Loucy (cell line): Measurements from ENCODE around the gene MAGEF1.

Experiments used
- EZH2phosphoT487 ChIP-seq: fragments of 200-600 bp; IDR thresholded peaks from 2 replicates; pipeline ENCODE4 v1.6.1; 2018; ENCODE audit warnings: antibody characterized with exemption, mild to moderate bottlenecking, moderate library complexity, borderline replicate concordance
- TF ChIP-seq, protein P1 (sequence below): fragments of 200-600 bp; sonication (generic); conservative IDR thresholded peaks from 2 replicates; pipeline ENCODE4 v1.5.1; 2014; ENCODE audit warnings: mild to moderate bottlenecking, antibody characterized with exemption, low read length

DNA sequence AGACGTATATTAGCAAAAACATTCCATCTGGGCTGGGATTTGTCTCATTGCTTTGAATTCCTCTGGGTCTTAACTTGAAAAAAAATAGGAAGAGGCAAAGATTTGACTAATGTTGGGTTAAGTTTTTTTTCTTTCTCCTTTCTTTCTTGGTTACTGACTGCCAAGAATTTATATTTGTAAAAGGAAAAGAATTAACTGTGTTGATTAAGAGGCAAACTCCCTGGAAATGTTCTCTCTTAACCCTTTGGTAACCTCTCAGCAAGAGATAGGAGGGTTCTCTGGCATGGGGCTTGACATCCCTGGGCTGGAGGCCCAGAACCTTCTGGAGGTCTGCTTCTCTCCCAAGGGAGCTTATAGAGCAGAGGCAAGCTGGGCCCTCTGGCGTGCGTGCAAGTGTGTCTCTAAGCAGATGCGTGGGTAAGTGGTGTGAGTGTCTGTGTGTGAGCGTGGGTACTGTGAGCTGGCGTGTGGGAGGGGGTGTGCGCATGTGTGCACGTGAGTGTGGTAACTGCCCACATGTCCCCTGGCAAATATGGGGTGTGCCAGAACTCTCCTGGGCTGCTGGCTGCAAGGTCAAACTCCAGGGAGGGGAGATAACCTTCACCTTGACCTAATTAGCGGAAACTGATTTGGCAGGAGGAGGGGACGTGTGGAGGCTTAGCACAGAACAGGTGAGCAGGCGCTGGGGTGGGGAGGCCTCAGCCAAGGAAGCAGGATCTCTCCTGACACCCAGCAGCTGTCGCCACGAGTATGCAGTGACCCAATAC, 49.4 kb upstream of the MAGEF1 start:
- TF ChIP-seq, protein P1, sequence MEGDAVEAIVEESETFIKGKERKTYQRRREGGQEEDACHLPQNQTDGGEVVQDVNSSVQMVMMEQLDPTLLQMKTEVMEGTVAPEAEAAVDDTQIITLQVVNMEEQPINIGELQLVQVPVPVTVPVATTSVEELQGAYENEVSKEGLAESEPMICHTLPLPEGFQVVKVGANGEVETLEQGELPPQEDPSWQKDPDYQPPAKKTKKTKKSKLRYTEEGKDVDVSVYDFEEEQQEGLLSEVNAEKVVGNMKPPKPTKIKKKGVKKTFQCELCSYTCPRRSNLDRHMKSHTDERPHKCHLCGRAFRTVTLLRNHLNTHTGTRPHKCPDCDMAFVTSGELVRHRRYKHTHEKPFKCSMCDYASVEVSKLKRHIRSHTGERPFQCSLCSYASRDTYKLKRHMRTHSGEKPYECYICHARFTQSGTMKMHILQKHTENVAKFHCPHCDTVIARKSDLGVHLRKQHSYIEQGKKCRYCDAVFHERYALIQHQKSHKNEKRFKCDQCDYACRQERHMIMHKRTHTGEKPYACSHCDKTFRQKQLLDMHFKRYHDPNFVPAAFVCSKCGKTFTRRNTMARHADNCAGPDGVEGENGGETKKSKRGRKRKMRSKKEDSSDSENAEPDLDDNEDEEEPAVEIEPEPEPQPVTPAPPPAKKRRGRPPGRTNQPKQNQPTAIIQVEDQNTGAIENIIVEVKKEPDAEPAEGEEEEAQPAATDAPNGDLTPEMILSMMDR = no peak
- TF ChIP-seq EZH2phosphoT487 = no peak
